ENCODE results near the gene SPOCK1. TPM values are rescaled to one million over a fixed set of nuclear protein-coding genes. Genes with fewer than 3 reads are reported as not detected.

Gene SPOCK1
- total and polyA plus RNA-seq, 9 of the 15 experiments (the other 6 are each of a cell fraction or from before 2014, with no cell fraction given) = 0.01 to 0.35 (median 0.04) TPM; not detected in 6

DNA sequence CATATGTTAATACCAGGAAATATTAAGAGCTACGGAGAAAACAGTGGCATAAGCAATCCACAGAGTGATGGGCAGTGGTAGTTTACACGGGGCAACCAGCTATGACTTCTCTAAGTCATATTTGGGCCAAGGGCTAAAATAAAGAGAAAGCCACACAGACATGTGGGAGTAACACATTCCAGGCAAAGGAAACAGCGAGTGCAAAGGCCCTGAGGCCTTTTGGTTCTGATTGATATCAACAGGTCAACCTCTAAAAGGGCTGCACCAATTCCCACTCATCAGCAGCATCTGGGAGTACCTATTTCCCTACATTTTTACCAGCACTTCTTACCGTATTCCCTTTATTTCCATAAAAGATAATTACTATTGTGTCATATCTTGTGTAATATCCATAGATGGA lies 173.4 kb downstream of the SPOCK1 start:
- ChIA-PET CTCF (ENCODE audit: low intra/inter-chr PET ratio) (no interaction called here), POLR2A (interaction anchor here (1.5 kb wide), 1 partner anchor 10 kb away, joined by 3 read pairs; no protein-coding TSS in a partner anchor)
- H3K9ac ChIP-seq (ENCODE audit: insufficient read depth in 1 of 2, low read depth in 2 of 2, low read length in 2 of 2) = no peak overlapping the region
- H3K27ac ChIP-seq (ENCODE audit: extremely low read depth, low read depth, low read length) = no peak overlapping the region
- no peaks in the 10 kb centered on the region for H3K9me3 ChIP-seq (replicated peaks; ENCODE audit: control insufficient read depth, insufficient read depth, low read depth, low read length)
- in situ Hi-C loops (cut with MboI) = no loop called here
- no peaks in the 10 kb centered on the region for H3K79me2 ChIP-seq (ENCODE audit: control insufficient read depth, insufficient read depth, low read length)
- DNase-seq (ENCODE audit: extremely low read depth in 1 of 4, low spot score in 3 of 4) (no peak), FAIRE-seq (no peak), ATAC-seq (no peak)
- H3K36me3 ChIP-seq (ENCODE audit: control insufficient read depth, insufficient read depth, low read length) = no peaks in the 10 kb centered on the region
- no peaks in the 10 kb centered on the region for H3K9me1 ChIP-seq (ENCODE audit: control insufficient read depth, insufficient read depth, low read length)
- H3K27me3 ChIP-seq (ENCODE audit: control insufficient read depth in 2 of 2, insufficient read depth in 2 of 2, low read length in 2 of 2) = no peaks in the 10 kb centered on the region
- TF ChIP-seq, protein P1, sequence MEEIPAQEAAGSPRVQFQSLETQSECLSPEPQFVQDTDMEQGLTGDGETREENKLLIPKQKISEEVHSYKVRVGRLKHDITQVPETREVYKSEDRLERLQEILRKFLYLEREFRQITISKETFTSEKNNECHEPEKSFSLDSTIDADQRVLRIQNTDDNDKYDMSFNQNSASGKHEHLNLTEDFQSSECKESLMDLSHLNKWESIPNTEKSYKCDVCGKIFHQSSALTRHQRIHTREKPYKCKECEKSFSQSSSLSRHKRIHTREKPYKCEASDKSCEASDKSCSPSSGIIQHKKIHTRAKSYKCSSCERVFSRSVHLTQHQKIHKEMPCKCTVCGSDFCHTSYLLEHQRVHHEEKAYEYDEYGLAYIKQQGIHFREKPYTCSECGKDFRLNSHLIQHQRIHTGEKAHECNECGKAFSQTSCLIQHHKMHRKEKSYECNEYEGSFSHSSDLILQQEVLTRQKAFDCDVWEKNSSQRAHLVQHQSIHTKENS (CRISPR knock-in tag; IDR thresholded peaks at IDR 0.05) = no peak
- no peak for TF ChIP-seq POLR2A (conservative IDR thresholded peaks at IDR 0.05)
- TF ChIP-seq GABPB2 (CRISPR knock-in tag; conservative IDR thresholded peaks at IDR 0.05) = no peak
- no peak for TF ChIP-seq XRCC5 (IDR thresholded peaks at IDR 0.05; ENCODE audit: low read depth, low read length)
- TF ChIP-seq, protein P2, sequence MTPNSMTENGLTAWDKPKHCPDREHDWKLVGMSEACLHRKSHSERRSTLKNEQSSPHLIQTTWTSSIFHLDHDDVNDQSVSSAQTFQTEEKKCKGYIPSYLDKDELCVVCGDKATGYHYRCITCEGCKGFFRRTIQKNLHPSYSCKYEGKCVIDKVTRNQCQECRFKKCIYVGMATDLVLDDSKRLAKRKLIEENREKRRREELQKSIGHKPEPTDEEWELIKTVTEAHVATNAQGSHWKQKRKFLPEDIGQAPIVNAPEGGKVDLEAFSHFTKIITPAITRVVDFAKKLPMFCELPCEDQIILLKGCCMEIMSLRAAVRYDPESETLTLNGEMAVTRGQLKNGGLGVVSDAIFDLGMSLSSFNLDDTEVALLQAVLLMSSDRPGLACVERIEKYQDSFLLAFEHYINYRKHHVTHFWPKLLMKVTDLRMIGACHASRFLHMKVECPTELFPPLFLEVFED (CRISPR knock-in tag; conservative IDR thresholded peaks at IDR 0.05) = no peak
- TF ChIP-seq HNRNPLL (IDR thresholded peaks at IDR 0.05; ENCODE audit: low read depth, low read length, poor library complexity, severe bottlenecking) = no peak
- TF ChIP-seq, protein P3, sequence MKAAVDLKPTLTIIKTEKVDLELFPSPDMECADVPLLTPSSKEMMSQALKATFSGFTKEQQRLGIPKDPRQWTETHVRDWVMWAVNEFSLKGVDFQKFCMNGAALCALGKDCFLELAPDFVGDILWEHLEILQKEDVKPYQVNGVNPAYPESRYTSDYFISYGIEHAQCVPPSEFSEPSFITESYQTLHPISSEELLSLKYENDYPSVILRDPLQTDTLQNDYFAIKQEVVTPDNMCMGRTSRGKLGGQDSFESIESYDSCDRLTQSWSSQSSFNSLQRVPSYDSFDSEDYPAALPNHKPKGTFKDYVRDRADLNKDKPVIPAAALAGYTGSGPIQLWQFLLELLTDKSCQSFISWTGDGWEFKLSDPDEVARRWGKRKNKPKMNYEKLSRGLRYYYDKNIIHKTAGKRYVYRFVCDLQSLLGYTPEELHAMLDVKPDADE (conservative IDR thresholded peaks at IDR 0.05; ENCODE audit: control insufficient read depth, low read depth, low read length) = no peak
- no peak for TF ChIP-seq ZNF274 (IDR thresholded peaks at IDR 0.05; ENCODE audit: borderline replicate concordance, low read depth, low read length)
- TF ChIP-seq, protein P4, sequence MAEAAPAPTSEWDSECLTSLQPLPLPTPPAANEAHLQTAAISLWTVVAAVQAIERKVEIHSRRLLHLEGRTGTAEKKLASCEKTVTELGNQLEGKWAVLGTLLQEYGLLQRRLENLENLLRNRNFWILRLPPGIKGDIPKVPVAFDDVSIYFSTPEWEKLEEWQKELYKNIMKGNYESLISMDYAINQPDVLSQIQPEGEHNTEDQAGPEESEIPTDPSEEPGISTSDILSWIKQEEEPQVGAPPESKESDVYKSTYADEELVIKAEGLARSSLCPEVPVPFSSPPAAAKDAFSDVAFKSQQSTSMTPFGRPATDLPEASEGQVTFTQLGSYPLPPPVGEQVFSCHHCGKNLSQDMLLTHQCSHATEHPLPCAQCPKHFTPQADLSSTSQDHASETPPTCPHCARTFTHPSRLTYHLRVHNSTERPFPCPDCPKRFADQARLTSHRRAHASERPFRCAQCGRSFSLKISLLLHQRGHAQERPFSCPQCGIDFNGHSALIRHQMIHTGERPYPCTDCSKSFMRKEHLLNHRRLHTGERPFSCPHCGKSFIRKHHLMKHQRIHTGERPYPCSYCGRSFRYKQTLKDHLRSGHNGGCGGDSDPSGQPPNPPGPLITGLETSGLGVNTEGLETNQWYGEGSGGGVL (CRISPR knock-in tag; IDR thresholded peaks at IDR 0.05) = no peak
- TF ChIP-seq HDAC8 (tag; IDR thresholded peaks at IDR 0.05) = no peak
- TF ChIP-seq FOXA3 (CRISPR knock-in tag; conservative IDR thresholded peaks at IDR 0.05 in 1 of 2, IDR thresholded peaks at IDR 0.05 in 1 of 2) = no peak
- TF ChIP-seq TAF1 (IDR thresholded peaks at IDR 0.05; ENCODE audit: control insufficient read depth, extremely low read depth, insufficient read depth, low read length, severe bottlenecking) = no peak
- no peak for TF ChIP-seq CBX5 (IDR thresholded peaks at IDR 0.05; ENCODE audit: borderline replicate concordance, low read depth)
- no peak for TF ChIP-seq SREBF1 (IDR thresholded peaks at IDR 0.05; ENCODE audit: borderline replicate concordance, low read depth, low read length)
- TF ChIP-seq DACH1 (IDR thresholded peaks at IDR 0.05; ENCODE audit: partially characterized antibody) = no peak
- TF ChIP-seq KHSRP (IDR thresholded peaks at IDR 0.05) = no peak
- TF ChIP-seq ZNF184 (CRISPR knock-in tag; IDR thresholded peaks at IDR 0.05) = no peak
- BruUV-seq (replicated peaks) = no TSS peak
- H3K4me3 ChIP-seq = no peak overlapping the region
- no peaks in the 10 kb centered on the region for H3K4me1 ChIP-seq (replicated peaks in 1 of 2; ENCODE audit: control insufficient read depth in 2 of 2, insufficient read depth in 2 of 2, low read length in 2 of 2)
- intact Hi-C loops (cut with micrococcal nuclease) = no loop called here
- WGBS (ENCODE audit: insufficient coverage, low coverage, missing lambda C conversion rate) = 0% methylated on average over 4 of the region's 4 CpGs
- H3K4me2 ChIP-seq (ENCODE audit: insufficient read depth, low read length) = no peak overlapping the region
- no peaks in the 10 kb centered on the region for H4K20me1 ChIP-seq (replicated peaks; ENCODE audit: control insufficient read depth, insufficient read depth, low read length)
- no peak overlapping the region for H2AFZ ChIP-seq (ENCODE audit: low read depth, low read length)
